ENCODE data around the gene SLC24A4.
A peak's percentile ranks its signal among the peaks of the same experiment; 100 is the strongest.

The SLC24A4 gene

GRCh38 chr14:92280554-92281262 is 42.3 kb upstream of the SLC24A4 start:
- no peak for TF ChIP-seq GLIS1 (tag by site-specific recombination; IDR thresholded peaks at IDR 0.05)
- TF ChIP-seq MZF1 (tag by site-specific recombination; IDR thresholded peaks at IDR 0.05; ENCODE audit: borderline replicate concordance): no peak
- TF ChIP-seq ZNF560 (tag by site-specific recombination; IDR thresholded peaks at IDR 0.05; ENCODE audit: borderline replicate concordance): no peak
- no peak for TF ChIP-seq ZXDB (tag by site-specific recombination; IDR thresholded peaks at IDR 0.05)
- TF ChIP-seq REPIN1 (tag by site-specific recombination; IDR thresholded peaks at IDR 0.05; ENCODE audit: low read depth): no peak
- TF ChIP-seq KLF7 (tag by site-specific recombination; IDR thresholded peaks at IDR 0.05; ENCODE audit: borderline replicate concordance): no peak
- no peak for TF ChIP-seq ZNF544 (tag by site-specific recombination; IDR thresholded peaks at IDR 0.05)
- TF ChIP-seq ZBTB26 (tag by site-specific recombination; optimal IDR thresholded peaks at IDR 0.05): no peak
- no peak for TF ChIP-seq PRDM4 (tag by site-specific recombination; IDR thresholded peaks at IDR 0.05)
- TF ChIP-seq BCL11B (tag by site-specific recombination; IDR thresholded peaks at IDR 0.05; ENCODE audit: low read depth): no peak
- no peak for TF ChIP-seq GLI2 (tag by site-specific recombination; IDR thresholded peaks at IDR 0.05; ENCODE audit: borderline replicate concordance, low read depth)
- no peak for TF ChIP-seq ZSCAN18 (tag by site-specific recombination; IDR thresholded peaks at IDR 0.05)
- no peak for TF ChIP-seq ZNF280C (tag by site-specific recombination; IDR thresholded peaks at IDR 0.05)
- no peak for TF ChIP-seq YY1 (tag by site-specific recombination; IDR thresholded peaks at IDR 0.05)
- ChIA-PET CTCF (no interaction called here), POLR2A (no interaction called here)
- H3K4me3 ChIP-seq (ENCODE audit: low read depth, low read length): no peak overlapping the region
- H3K27ac ChIP-seq (ENCODE audit: extremely low read depth, low read depth, low read length): no peak overlapping the region
- no peaks in the 10 kb centered on the region for H3K4me1 ChIP-seq (ENCODE audit: control insufficient read depth, insufficient read depth, low read length)
- H3K36me3 ChIP-seq (ENCODE audit: control insufficient read depth in 2 of 2, insufficient read depth in 1 of 2, low read length in 2 of 2): no peaks in the 10 kb centered on the region
- no peaks in the 10 kb centered on the region for H3K9me3 ChIP-seq (ENCODE audit: control insufficient read depth, insufficient read depth, low read depth, low read length)

- no peak overlapping the region for H3K4me3 ChIP-seq (ENCODE audit: low read depth, low read length)
- no peaks in the 10 kb centered on the region for H3K4me1 ChIP-seq (ENCODE audit: control insufficient read depth, insufficient read depth, low read length)
- CTCF ChIA-PET: no interaction called here
- H3K9me3 ChIP-seq (ENCODE audit: control insufficient read depth, insufficient read depth, low read depth, low read length): no peaks in the 10 kb centered on the region
- H3K36me3 ChIP-seq (ENCODE audit: control insufficient read depth in 2 of 2, insufficient read depth in 1 of 2, low read length in 2 of 2): no peaks in the 10 kb centered on the region
- POLR2A ChIA-PET: no interaction called here
- H3K27ac ChIP-seq (ENCODE audit: extremely low read depth, low read depth, low read length): no peak overlapping the region
- TF ChIP-seq ZNF391 (tag by site-specific recombination; IDR thresholded peaks at IDR 0.05; ENCODE audit: borderline replicate concordance, low read depth): no peak
- peak; percentile 45; the same call in 1 of the 2 replicates for TF ChIP-seq ATF2 (tag by site-specific recombination; IDR thresholded peaks at IDR 0.05; ENCODE audit: low read depth)
- TF ChIP-seq ZBTB44 (tag by site-specific recombination; IDR thresholded peaks at IDR 0.05): no peak
Observed at GRCh38 chr14:92282669-92283068, 40.3 kb upstream of the SLC24A4 start.

Measured in HEK293 (cell line).